Mononuclear cell (primary cell): ENCODE measurements around the gene EHD4. TPM values are rescaled to one million over a fixed set of nuclear protein-coding genes. Genes with fewer than 3 reads are reported as not detected.

Source experiments
- H3K27me3 ChIP-seq: 2 replicates; pipeline ENCODE4 v1.6.0; 2011; ENCODE audit warnings: low read length, control low read depth; ENCODE audit not compliant: insufficient read depth
- H3K4me1 ChIP-seq: 2 replicates; pipeline ENCODE4 v1.5.1; 2011; ENCODE audit warnings: mild to moderate bottlenecking, low read length, control low read depth; ENCODE audit not compliant: insufficient read depth
- H3K4me3 ChIP-seq: 2 replicates; pipeline ENCODE4 v1.5.1; 2011; ENCODE audit warnings: mild to moderate bottlenecking, low read length, moderate library complexity
- H3K9me3 ChIP-seq: 2 replicates; pipeline ENCODE4 v1.5.1; 2011; ENCODE audit warnings: low read depth, mild to moderate bottlenecking, control low read depth, low read length
- total RNA-seq: library from RNA; depleted of rRNA; stranded (reverse); fragments of >200 nt; gene quantifications from one replicate; pipeline ENCODE4 v1.2.3, GENCODE V29; 2012

Gene EHD4
- total RNA-seq, 1 donor: 35.3 TPM

- Histone ChIP-seq H3K27me3 (no peaks in the 10 kb centered on the region), H3K4me1 (peaks cover 39% of the 10 kb centered on the region), H3K4me3 (no peak overlapping the region), H3K9me3 (no peaks in the 10 kb centered on the region)
Observed at GRCh38 chr15:41918506-41919126, 53.7 kb downstream of the EHD4 start.

- Histone ChIP-seq H3K9me3 (no peaks in the 10 kb centered on the region), H3K4me1 (peaks cover 39% of the 10 kb centered on the region), H3K27me3 (no peaks in the 10 kb centered on the region), H3K4me3 (no peak overlapping the region)
Observed at GRCh38 chr15:41917767-41918430, 54.5 kb downstream of the EHD4 start.

- Histone ChIP-seq H3K9me3 (no peaks in the 10 kb centered on the region), H3K27me3 (no peaks in the 10 kb centered on the region), H3K4me1 (peaks cover 45% of the 10 kb centered on the region), H3K4me3 (no peak overlapping the region)
Observed at GRCh38 chr15:41915255-41915994, 56.9 kb downstream of the EHD4 start.

- H3K4me3 ChIP-seq: no peak overlapping the region
- H3K27me3 ChIP-seq: no peaks in the 10 kb centered on the region
- peaks cover 45% of the 10 kb centered on the region for H3K4me1 ChIP-seq
- H3K9me3 ChIP-seq: no peaks in the 10 kb centered on the region
Observed at GRCh38 chr15:41914411-41914810, 57.9 kb downstream of the EHD4 start.

- Histone ChIP-seq H3K4me3 (no peak overlapping the region), H3K9me3 (no peaks in the 10 kb centered on the region), H3K27me3 (no peaks in the 10 kb centered on the region), H3K4me1 (peaks cover 45% of the 10 kb centered on the region)
Observed at GRCh38 chr15:41913256-41913655, 59.1 kb downstream of the EHD4 start.

- Histone ChIP-seq H3K27me3 (no peaks in the 10 kb centered on the region), H3K4me1 (peaks cover 32% of the 10 kb centered on the region), H3K9me3 (no peaks in the 10 kb centered on the region), H3K4me3 (no peak overlapping the region)
Observed at GRCh38 chr15:41911691-41912345, 60.5 kb downstream of the EHD4 start.

GRCh38 chr15:41908736-41909461 lies 63.5 kb downstream of the EHD4 start:
- Histone ChIP-seq H3K9me3 (no peaks in the 10 kb centered on the region), H3K4me3 (no peak overlapping the region), H3K4me1 (peaks cover 9% of the 10 kb centered on the region), H3K27me3 (no peaks in the 10 kb centered on the region)

GRCh38 chr15:41907141-41907540 lies 65.2 kb downstream of the EHD4 start:
- no peaks in the 10 kb centered on the region for H3K9me3 ChIP-seq
- H3K27me3 ChIP-seq: no peaks in the 10 kb centered on the region
- no peak overlapping the region for H3K4me3 ChIP-seq
- H3K4me1 ChIP-seq: peaks cover 3% of the 10 kb centered on the region

- Histone ChIP-seq H3K4me3 (no peak overlapping the region), H3K27me3 (no peaks in the 10 kb centered on the region), H3K4me1 (peaks cover 3% of the 10 kb centered on the region), H3K9me3 (no peaks in the 10 kb centered on the region)
Observed at GRCh38 chr15:41906608-41907007, 65.7 kb downstream of the EHD4 start.

- Histone ChIP-seq H3K4me1 (peaks cover 3% of the 10 kb centered on the region), H3K4me3 (no peak overlapping the region), H3K27me3 (no peaks in the 10 kb centered on the region), H3K9me3 (no peaks in the 10 kb centered on the region)
Observed at GRCh38 chr15:41905036-41905793, 67.1 kb downstream of the EHD4 start.

GRCh38 chr15:41904541-41905005 lies 67.8 kb downstream of the EHD4 start:
- Histone ChIP-seq H3K4me3 (no peak overlapping the region), H3K27me3 (no peaks in the 10 kb centered on the region), H3K4me1 (peaks cover 3% of the 10 kb centered on the region), H3K9me3 (no peaks in the 10 kb centered on the region)

- Histone ChIP-seq H3K4me3 (no peak overlapping the region), H3K27me3 (no peaks in the 10 kb centered on the region), H3K9me3 (no peaks in the 10 kb centered on the region), H3K4me1 (peaks cover 3% of the 10 kb centered on the region)
Observed at GRCh38 chr15:41903782-41904181, 68.6 kb downstream of the EHD4 start.

GRCh38 chr15:41901431-41901830 lies 70.9 kb downstream of the EHD4 start:
- Histone ChIP-seq H3K4me3 (no peak overlapping the region), H3K4me1 (peaks cover 3% of the 10 kb centered on the region), H3K9me3 (no peaks in the 10 kb centered on the region), H3K27me3 (no peaks in the 10 kb centered on the region)
